ENCODE measurements around the gene TUFT1. TPM values are rescaled to one million over a fixed set of nuclear protein-coding genes. Genes with fewer than 3 reads are reported as not detected.

Gene TUFT1
- total and polyA plus RNA-seq, 2 of the 8 experiments (the other 6 are each of a cell fraction or from before 2014, with no cell fraction given): 7.3 to 10.4 TPM

DNA sequence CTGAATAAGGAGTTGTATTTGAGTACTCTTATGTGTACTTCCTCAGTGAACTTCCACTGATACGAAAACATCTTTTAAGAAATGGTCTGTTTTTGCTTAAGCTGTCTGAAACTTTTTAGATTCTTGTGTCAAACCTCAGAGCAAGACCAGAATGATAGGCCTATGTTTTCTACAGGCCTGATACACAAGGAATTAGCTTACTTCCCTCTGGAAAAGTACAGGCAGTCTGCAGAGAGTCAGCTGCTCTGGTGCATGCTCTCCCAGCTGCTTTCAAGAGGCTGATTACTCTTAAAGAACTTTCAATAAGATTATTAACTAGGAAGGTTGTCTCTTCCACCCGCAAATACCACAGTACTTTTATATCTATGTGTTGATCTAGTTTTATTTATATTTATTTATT is 81.2 kb downstream of the TUFT1 start:
- Histone ChIP-seq H2BK120ac (replicated peaks; ENCODE audit: low read depth, low read length) (no peak overlapping the region), H3K4me2 (ENCODE audit: insufficient read depth in 1 of 2, low read depth in 2 of 2, low read length in 2 of 2) (no peak overlapping the region), H4K20me1 (replicated peaks in 1 of 2; ENCODE audit: control insufficient read depth in 1 of 2, insufficient read depth in 2 of 2, low read length in 2 of 2) (no peaks in the 10 kb centered on the region), H3K9ac (replicated peaks in 1 of 4; ENCODE audit: extremely low read depth in 1 of 4, low read depth in 3 of 4, low read length in 3 of 4) (no peak overlapping the region), H3K18ac (ENCODE audit: extremely low read depth, low read length) (no peak overlapping the region), H2BK15ac (ENCODE audit: low read length) (no peak overlapping the region), H3K36me3 (ENCODE audit: control insufficient read depth in 2 of 4, insufficient read depth in 4 of 4, low read length in 3 of 4) (no peaks in the 10 kb centered on the region), H3K4me1 (replicated peaks in 1 of 4; ENCODE audit: control insufficient read depth in 3 of 4, insufficient read depth in 4 of 4, low read length in 3 of 4) (peaks cover 0 to 6% (median 0%) of the 10 kb centered on the region in 4 experiments; a peak in 2 of 7 replicates), H2BK20ac (ENCODE audit: low read length) (no peak overlapping the region), H4K5ac (ENCODE audit: insufficient read length, low read depth, low read length) (no peak overlapping the region), H3K9me3 (ENCODE audit: insufficient read depth in 2 of 2, low read depth in 1 of 2, low read length in 1 of 2) (no peaks in the 10 kb centered on the region), H3K14ac (ENCODE audit: insufficient read length) (no peak overlapping the region), H3K79me2 (ENCODE audit: control insufficient read depth in 1 of 2, insufficient read depth in 2 of 2, low read length in 2 of 2) (peaks cover 0 to 86% of the 10 kb centered on the region in 2 experiments; a peak in 3 of 4 replicates), H2BK12ac (ENCODE audit: low read depth, low read length) (no peak overlapping the region), H3K79me1 (ENCODE audit: low read depth, low read length) (no peaks in the 10 kb centered on the region), H3K23ac (ENCODE audit: insufficient read length) (no peak overlapping the region), H2AK5ac (ENCODE audit: low read depth, low read length) (no peak overlapping the region), H3K4ac (replicated peaks; ENCODE audit: insufficient read length, low read depth, low read length) (no peak overlapping the region), H3K27me3 (replicated peaks in 1 of 4; ENCODE audit: control insufficient read depth in 3 of 4, extremely low read depth in 1 of 4, insufficient read depth in 3 of 4, low read length in 3 of 4) (no peaks in the 10 kb centered on the region), H2BK5ac (ENCODE audit: low read depth, low read length) (no peak overlapping the region), H3K56ac (replicated peaks; ENCODE audit: insufficient read length, low read depth, low read length) (no peak overlapping the region), H3K27ac (ENCODE audit: low read depth, low read length) (no peak overlapping the region), H3K23me2 (ENCODE audit: low read depth, low read length) (no peaks in the 10 kb centered on the region), H4K91ac (replicated peaks; ENCODE audit: insufficient read length, low read length) (no peak overlapping the region), H2AFZ (ENCODE audit: low read length) (no peak overlapping the region), H4K8ac (ENCODE audit: extremely low read depth, insufficient read depth, low read length) (no peak overlapping the region), H3K4me3 (ENCODE audit: extremely low read depth in 1 of 4, insufficient read depth in 2 of 4, low read depth in 3 of 4, low read length in 4 of 4) (no peak overlapping the region)
- no peak for TF ChIP-seq RAD21 (IDR thresholded peaks at IDR 0.05 in 1 of 2, conservative IDR thresholded peaks at IDR 0.05 in 1 of 2; ENCODE audit: low read depth in 2 of 2, low read length in 2 of 2)
- TF ChIP-seq TEAD4 (IDR thresholded peaks at IDR 0.05; ENCODE audit: low read depth, low read length): no peak
- POLR2A ChIA-PET (ENCODE audit: partially characterized antibody): interaction anchor here (0.6 to 1.1 kb wide), 3 partner anchors 9 to 255 kb away, joined by 3 read pairs; partner anchors contain the start of gene SNX27
- 91% methylated on average over 2 of the region's 2 CpGs; no CpG with 5 or more reads in 1 of the 2 experiments for WGBS, 2 experiments (ENCODE audit: extremely low coverage in 1 of 2, insufficient coverage in 1 of 2, insufficient read length in 1 of 2, insufficient replicate concordance in 2 of 2, low coverage in 1 of 2, low lambda C conversion rate in 2 of 2, missing lambda C conversion rate in 1 of 2)
- no peak for DNase-seq (ENCODE audit: low read depth in 1 of 2, low spot score in 2 of 2)
- FAIRE-seq: no peak
- CTCF ChIA-PET (ENCODE audit: partially characterized antibody): interaction anchor here (1.7 kb wide), 1 partner anchor 34 kb away, joined by 3 read pairs; no protein-coding TSS in a partner anchor
